ENCODE results near the gene CDC34. TPM values are rescaled to one million over a fixed set of nuclear protein-coding genes. Genes with fewer than 3 reads are reported as not detected.
A peak's percentile ranks its signal among the peaks of the same experiment; 100 is the strongest.

CDC34 gene
- total RNA-seq, 1 donor from 2014 or later: 103 TPM

GRCh38 chr19:519449-519865, 12.1 kb upstream of the CDC34 start:
- no peak for DNase-seq (ENCODE audit: low read depth)

DNA sequence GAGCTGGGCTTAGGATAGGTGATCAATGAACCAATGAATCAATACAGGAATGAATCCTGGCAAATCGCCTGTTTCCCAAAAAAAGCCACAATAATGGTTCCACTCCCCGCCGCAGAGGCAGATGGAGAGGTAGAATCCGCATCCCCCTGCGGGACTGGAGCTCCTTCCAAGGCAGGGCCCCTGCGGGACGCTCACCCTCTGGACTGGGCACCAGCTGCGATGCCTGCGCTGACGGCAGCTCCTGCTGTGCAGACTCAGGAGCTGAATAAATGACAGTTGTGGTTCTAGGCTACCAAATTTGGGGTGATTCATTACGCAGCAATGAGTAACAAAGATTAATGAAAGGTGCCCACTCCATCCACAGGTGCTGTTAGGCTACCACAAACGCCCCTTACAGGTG, 8.8 kb upstream of the CDC34 start:
- DNase-seq (ENCODE audit: low read depth): no peak

GRCh38 chr19:524062-524674, 7.4 kb upstream of the CDC34 start:
- DNase-seq (ENCODE audit: low read depth): no peak

DNA sequence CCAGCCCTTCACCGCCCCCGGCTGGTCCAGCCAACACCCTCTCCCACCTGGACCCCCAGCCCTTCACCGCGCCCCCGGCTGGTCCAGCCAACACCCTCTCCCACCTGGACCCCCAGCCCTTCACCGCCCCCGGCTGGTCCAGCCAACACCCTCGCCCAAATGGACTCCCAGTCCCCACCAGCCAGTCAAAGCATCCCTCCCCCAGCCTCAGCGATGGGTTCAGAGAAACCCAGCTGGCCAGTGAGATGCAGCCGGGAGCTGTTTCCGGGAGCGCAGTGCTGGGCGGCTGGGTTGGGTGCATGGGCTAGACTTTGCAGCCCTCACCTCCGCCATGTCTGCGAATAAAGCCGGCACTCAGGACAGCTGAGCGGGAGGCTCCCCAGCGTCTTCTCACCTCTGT, 6.5 kb upstream of the CDC34 start:
- DNase-seq (ENCODE audit: low read depth): no peak

DNA sequence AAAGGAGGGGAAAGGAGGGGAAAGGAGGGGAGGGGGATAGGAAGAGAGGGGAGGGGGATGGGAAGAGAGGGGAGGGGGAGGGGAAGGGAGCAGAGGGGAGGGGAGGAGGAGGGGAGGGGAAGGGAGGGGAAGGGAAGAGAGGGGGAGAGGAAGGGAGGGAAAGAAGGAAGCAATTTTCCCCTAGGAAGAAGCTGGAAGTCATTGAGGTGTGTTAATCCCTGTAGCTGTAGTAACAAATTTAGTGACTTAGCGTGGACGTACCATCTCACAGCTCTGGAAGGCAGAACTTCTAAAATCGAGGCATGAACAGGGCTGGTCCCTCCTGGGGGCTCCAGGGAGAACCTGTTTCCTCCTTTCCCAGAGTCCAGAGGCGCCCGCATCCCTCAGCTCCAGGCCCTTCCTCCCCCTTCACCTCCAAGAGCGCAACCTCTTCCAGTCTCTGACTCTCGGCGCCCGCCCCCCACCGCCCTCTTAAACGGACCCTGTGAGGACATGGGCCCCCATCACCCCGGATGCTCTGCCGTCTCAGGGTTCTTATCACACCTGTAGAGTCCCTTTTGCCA, 5.6 kb upstream of the CDC34 start:
- DNase-seq (ENCODE audit: low read depth): no peak

- no peak for DNase-seq (ENCODE audit: low read depth)
These were observed 1.2 kb upstream of the CDC34 start for GRCh38 chr19:530134-531008.

DNA sequence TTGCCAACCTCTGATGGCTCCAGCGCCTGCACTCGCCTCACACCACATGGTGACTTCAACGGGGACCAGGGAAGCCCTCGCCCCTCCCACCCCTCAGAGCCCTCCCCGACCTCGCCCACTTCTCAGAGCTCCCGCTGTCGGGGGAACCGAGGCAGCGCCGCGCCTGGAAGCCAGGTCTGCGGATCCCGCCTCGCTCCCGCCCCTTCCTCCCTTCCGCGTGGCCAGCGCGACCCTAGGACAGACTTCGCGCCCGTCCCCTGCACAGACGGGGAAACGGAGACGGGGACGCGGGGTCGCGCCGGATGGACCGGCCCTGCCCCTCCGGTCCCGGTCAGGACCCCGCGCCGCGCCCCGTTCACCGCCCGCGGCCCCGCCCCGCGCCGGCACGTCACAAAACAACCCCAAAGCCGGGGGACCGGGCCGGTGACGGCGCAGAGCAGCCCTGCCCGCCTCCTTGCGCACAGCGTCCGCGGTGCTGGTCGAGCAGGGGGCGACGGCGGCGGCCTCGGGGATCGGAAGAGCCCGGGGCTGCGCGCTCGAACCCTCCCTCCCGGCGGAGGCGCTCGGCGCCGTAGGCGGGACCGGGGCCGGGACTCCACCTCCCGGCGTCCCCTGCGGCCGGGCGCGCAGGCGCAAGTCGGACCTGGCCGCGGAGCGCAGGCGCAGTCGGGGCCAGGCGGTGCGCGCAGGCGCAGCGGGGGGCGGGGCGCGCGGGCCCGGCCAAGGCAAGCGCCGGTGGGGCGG, 379 bp upstream of the CDC34 start:
- DNase-seq (ENCODE audit: low read depth): peak; percentile 81

GRCh38 chr19:532561-533363, 1.2 kb downstream of the CDC34 start:
- peak; percentile 89 for DNase-seq (ENCODE audit: low read depth)

DNA sequence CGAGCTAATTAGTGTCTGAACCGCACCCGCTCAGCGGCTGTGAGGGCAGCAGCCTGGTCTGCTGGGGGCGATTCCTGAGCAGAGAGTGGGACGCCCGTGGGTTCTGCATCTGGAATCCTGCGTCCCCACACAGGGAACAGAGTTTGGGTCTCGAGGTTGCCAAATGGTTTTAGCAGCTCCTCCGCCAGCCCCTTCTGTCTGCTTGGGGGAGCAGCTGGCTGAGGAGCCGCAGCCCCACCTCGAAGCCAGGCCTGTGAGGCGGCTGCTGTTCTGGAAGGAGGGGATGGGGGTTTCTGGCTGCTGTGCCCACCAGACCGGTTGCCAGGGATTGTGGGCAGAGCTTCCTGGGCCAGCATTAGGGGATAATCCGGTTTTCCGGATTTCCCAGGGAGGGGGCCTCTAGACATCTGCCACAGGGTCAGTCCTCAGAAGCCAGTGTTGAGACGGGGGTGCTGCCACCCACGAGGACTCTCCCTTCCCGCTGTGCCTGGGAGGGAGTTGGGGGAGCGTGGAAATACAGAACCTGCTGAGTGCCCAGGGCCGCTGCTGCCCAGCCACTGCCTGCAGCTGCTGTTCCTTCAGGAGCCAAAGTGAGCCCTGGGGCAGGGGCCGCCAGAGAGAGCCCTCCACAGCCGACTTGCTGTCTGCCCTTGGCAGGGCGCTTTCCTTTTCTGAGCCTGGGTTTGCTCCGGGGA, 2.0 kb downstream of the CDC34 start:
- DNase-seq (ENCODE audit: low read depth): peak; percentile 59

- no peak for DNase-seq (ENCODE audit: low read depth)
These were observed 2.5 kb downstream of the CDC34 start for GRCh38 chr19:534088-534487.

- peak; percentile 25 for DNase-seq (ENCODE audit: low read depth)
These were observed 3.7 kb downstream of the CDC34 start for GRCh38 chr19:535017-535835.

- no peak for DNase-seq (ENCODE audit: low read depth)
These were observed 4.7 kb downstream of the CDC34 start for GRCh38 chr19:536031-536880.

DNA sequence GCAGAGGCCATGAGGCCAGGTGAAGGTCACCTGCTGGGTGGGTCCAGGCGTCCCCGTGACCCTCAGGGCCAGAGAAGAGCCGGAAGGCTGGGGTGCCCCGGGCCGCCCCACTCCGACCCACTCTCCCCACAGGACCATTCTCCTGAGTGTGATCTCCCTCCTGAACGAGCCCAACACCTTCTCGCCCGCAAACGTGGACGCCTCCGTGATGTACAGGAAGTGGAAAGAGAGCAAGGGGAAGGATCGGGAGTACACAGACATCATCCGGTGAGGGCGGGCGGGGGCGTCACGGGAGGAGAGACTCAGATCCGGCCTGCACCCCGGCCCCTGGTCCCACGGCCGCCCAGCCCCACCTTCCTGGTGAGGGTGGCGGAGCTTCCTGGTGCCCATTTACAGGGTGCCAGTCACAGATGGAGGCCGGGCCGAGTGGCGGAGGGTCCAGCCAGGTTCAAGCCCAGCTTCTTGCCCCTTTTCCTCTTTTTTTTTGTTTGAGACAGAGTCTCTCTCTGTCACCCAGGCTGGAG, 5.4 kb downstream of the CDC34 start:
- DNase-seq (ENCODE audit: low read depth): no peak

DNA sequence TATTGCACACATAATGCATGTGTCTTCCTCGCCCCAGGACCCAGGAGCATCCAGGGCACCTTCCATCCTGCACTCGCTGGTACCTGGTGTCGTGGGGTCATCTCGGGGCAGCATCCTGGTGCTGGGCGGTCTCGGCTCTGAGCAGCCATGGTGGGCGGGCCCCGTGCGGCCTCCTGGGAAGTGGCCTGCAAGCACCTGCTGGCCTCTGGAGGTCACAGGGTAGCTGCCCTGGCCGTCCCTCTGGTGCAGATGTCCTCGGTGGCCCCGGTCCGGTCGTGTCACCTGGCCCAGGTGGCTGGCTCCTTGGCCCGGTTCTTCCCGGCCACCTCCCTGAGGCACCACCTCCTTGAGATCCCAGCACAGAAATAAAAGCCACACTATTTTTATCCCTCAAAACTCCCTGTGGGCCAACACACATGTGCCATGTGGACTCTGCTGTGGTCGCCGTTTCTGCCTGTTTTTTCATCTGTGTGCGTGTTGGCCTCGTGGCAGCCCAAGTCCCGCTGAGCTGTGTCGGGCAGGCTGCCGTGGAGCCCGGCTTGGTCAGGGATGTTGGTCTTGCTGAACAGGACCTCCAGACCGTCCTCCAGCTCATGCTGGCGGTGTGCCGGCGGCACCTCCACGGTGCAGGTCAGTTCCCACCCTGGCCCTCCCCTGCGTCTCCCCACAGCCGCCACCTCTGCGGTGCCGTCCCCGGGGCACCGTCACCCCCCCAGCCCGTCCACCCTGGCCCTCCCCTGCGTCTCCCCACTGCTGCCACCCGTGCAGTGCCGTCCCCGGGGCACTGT, 7.3 kb downstream of the CDC34 start:
- no peak for DNase-seq (ENCODE audit: low read depth)

DNA sequence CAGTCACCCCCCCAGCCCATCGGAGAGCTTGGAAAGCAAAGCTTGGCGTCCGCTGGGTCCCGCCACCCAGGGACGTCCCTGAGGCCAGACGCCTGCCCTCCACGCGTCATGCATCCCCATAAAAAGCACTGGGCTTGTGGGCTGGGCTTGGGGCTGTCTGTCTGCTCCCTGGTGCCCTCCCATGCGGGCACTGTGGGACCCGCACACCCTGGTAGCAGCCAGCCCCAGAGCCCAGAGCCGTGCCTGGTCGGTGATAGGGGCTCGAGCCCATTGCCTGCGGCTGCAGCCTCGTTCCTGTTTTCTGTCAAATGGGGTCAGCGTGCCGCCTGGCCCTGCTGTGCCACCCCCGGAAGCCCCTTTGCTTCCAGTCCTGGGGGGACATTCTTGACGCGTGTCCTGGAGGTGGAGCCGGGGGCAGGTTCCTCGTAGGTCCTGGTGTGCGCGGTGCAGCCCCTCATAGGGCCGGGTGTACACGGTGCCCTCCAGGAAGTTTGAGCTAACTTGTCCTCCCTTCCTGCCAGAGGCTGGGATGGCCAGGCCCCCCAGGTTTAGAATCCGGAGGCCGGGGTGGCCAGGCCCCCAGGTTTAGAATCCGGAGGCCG, 8.0 kb downstream of the CDC34 start:
- no peak for DNase-seq (ENCODE audit: low read depth)

DNA sequence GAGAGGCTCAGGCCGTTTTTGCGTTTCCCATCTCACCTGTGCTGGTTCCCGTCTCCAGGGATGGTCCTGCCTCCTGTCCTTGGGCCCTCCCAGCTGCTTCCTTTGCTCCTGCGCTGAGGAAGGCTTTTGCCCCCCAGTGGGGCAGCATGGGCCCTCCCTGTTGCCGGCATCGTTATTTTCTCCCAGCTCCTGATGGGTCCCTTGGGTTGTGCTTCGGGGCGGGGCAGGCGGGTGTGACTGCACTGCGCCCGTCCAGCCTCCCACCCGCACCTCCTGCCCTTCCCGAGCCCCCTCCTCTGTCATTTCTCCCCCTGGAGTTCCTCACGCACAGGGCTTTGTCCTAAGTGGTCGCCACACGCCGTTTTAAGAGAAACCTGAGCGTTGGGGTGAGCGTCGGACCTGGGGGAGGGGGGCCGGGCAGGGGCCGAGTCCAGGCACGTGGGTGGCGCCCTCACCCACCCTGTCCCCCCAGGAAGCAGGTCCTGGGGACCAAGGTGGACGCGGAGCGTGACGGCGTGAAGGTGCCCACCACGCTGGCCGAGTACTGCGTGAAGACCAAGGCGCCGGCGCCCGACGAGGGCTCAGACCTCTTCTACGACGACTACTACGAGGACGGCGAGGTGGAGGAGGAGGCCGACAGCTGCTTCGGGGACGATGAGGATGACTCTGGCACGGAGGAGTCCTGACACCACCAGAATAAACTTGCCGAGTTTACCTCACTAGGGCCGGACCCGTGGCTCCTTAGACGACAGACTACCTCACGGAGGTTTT, 9.5 kb downstream of the CDC34 start:
- no peak for DNase-seq (ENCODE audit: low read depth)
